Esophagus muscularis mucosa (tissue), 2 donors: ENCODE results near the gene TANGO2.

Source experiments
- POLR2A ChIP-seq: fragments of 450-650 bp; IDR thresholded peaks from one replicate; pipeline ENCODE4 v1.6.1; 2017; ENCODE audit warnings: antibody characterized with exemption, moderate library complexity, mild to moderate bottlenecking, low read depth
- POLR2AphosphoS5 ChIP-seq, 2 donors: sonication (generic); formaldehyde crosslinking; IDR thresholded peaks; one replicate each; pipeline ENCODE4 v1.6.1; 2017; ENCODE audit warnings: antibody characterized with exemption in 2 of 2

- TF ChIP-seq POLR2AphosphoS5 (IDR thresholded peaks at IDR 0.05) (no peak), POLR2A (no peak)
These were observed 24.1 kb upstream of the TANGO2 start for GRCh38 chr22:19996694-19997384.
